D721Med (cell line): ENCODE data around the gene PLA2G15.

Experiments
- DNase-seq: peaks from one replicate; pipeline ENCODE4 v3.0.0; 2011; ENCODE audit warnings: low spot score; ENCODE audit not compliant: insufficient read length
- FAIRE-seq: peaks from 2 replicates; lab custom pipeline; 2011; peaks lifted over from hg19 to GRCh38; lab: Jason Lieb, UNC
- TF ChIP-seq, protein P1 (sequence below): IDR thresholded peaks from 2 replicates; pipeline ENCODE4 v1.5.1; 2012; ENCODE audit warnings: mild to moderate bottlenecking, control low read depth; ENCODE audit not compliant: insufficient read depth; ENCODE audit errors: missing control alignments

PLA2G15 gene

DNA sequence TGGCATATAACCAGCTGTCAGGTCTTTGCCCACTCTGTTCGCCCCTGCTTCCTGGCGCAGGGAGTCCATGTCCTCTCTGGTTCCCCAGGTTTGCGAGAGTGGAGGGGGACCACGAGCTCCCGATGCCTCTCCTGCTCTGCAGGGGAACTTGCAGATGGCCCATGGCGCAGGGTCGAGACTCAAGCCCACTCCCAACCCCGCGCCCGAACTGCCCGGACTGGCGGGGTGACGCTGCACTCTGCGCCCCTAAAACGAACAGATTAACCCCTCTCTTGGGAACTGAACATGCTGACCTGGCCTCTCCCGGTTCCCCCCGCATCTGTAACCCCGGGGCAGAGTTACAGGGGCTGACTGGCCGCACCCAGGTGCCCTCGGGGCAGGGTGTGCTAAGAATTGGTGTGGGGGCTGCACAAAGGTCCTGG is 681 bp upstream of the PLA2G15 start:
- TF ChIP-seq, protein P1, sequence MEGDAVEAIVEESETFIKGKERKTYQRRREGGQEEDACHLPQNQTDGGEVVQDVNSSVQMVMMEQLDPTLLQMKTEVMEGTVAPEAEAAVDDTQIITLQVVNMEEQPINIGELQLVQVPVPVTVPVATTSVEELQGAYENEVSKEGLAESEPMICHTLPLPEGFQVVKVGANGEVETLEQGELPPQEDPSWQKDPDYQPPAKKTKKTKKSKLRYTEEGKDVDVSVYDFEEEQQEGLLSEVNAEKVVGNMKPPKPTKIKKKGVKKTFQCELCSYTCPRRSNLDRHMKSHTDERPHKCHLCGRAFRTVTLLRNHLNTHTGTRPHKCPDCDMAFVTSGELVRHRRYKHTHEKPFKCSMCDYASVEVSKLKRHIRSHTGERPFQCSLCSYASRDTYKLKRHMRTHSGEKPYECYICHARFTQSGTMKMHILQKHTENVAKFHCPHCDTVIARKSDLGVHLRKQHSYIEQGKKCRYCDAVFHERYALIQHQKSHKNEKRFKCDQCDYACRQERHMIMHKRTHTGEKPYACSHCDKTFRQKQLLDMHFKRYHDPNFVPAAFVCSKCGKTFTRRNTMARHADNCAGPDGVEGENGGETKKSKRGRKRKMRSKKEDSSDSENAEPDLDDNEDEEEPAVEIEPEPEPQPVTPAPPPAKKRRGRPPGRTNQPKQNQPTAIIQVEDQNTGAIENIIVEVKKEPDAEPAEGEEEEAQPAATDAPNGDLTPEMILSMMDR: no peak
- no peak for FAIRE-seq
- DNase-seq: no peak

DNA sequence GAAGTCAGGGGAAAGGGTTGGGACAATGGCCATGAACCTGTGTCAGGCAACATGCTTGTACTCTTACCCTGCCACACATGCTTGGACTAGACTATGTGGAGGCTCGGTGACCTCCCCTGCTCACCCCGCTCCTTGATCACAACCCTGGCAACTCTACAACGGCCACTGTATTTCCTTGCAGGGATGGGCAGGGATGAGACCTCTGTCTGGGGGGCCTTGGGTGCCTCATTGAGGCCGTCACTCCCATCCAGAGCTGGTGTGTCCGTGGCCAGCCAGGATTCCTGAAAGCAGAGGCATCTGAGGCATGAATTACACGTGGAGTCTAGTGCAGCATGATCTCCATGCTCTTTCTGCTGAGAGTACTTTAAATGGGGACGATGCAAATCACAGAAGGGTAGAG is 948 bp downstream of the PLA2G15 start:
- TF ChIP-seq, protein P1: no peak
- no peak for DNase-seq
- FAIRE-seq: no peak

DNA sequence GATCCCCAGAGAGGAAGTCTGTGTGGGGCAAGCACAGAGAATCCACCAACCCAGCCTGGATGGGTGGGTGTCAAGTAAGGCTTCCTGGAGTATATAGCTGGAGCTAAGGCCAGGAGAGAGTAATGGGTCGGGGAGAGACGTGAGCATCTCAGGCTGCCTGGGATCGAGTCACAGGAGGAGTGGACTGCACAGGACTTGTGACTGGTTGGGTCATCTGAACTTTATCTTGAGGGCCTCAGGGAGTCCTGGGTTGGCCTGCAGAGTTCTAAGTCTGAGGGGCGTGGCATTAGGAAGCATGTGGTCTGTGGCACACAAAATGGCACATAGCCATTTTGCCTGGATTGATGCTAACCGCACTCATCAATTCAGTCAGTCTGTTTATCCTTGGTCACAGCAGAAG is 1.5 kb downstream of the PLA2G15 start:
- no peak for FAIRE-seq
- TF ChIP-seq, protein P1: no peak
- DNase-seq: no peak

DNA sequence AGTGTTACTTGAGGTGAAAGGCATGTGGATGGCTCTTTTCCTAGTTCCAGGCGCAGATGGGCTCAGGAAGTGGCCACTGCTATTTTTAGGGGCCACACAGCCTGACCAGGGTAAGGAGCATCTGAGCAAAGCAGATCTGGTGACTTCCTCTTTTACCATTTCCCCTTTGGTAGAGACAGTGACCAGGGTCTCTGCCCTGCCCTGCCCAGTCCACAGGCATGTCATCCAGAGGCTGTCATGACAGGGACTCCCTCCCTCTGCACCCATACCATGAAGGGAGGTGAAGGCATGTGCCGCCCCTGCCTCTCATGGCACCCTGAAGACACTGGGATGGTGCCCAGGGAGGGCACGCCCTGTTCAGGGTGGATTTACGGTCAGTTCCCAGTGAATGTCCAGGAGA is 2.2 kb downstream of the PLA2G15 start:
- FAIRE-seq (no peak), DNase-seq (no peak)
- TF ChIP-seq, protein P1: no peak

DNA sequence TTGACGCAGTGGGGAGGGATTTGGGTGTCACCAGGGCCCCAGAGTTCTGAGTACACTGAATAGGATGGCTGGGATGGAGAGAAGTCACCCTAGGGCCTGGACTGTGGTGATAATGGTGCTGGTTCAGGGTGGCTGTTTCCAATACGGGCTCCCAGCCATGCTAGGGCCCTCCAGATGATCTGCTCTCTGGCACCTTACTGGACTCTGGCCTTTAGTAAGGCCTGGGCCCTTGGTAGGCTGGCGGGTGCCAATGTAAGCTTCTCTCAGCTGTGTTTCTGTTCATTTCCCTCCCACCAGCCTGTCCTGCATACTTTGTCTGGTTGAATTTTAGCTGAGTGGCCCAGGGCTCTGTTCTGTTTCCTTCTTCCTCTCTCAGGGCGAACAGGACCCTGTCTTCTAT is 2.8 kb downstream of the PLA2G15 start:
- DNase-seq: no peak
- TF ChIP-seq, protein P1: no peak
- no peak for FAIRE-seq

DNA sequence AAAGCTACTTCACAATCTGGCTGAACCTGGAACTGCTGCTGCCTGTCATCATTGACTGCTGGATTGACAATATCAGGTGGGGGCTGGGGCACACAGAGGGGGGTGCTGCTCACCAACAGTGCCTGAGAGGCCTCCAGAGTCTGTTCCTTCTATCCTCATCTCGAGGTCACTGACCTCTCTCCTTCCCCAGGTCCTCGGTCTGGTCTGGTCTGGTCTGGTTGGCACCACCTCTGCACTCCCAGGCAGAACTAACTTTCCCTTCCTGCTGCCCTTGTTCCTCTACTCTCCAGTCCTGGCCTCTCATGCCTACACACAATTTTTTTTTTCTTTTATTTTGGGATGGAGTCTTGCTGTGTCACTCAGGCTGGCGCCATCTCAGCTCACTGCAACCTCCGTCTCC is 4.2 kb downstream of the PLA2G15 start:
- no peak for FAIRE-seq
- TF ChIP-seq, protein P1: no peak

DNA sequence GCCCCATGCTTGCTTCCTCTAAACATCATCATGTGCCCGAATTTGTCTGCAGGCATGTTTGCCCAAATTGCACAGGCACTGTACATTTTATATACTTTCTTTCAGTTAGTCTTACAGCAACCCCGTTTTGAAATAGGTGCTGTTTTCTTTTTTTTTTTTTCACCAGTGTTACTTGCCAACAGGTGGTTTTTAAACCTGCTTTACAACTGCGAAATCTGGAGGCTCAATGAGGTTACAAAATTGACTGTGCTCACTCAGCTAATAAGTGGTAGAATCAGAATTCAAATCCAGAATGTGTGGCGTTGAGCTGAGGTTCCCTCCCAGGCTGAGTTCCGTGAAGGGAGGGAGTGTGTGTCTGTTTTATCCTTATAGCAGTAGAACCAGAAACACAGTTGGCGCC is 5.8 kb downstream of the PLA2G15 start:
- no peak for FAIRE-seq
- TF ChIP-seq, protein P1: no peak
- DNase-seq: no peak

More for the DNA sequence above, 4.2 kb downstream of the PLA2G15 start:
- no peak for DNase-seq
